Caco-2 (cell line): ENCODE measurements around the gene DOCK2. TPM values are rescaled to one million over a fixed set of nuclear protein-coding genes. Genes with fewer than 3 reads are reported as not detected.

Experiments
- BruUV-seq: library from RNA; stranded (reverse); fragments of 400-500 nt; replicated peaks from 2 replicates; lab custom pipeline; 2021; lab: Mats Ljungman, UMichigan
- CTCF ChIA-PET: fragments of 300-600 bp; sonication (Branson Sonifier 250); formaldehyde crosslinking; loops from one replicate; lab custom pipeline; 2022; ENCODE audit warnings: antibody characterized with exemption; lab: Charles Lee
- POLR2A ChIA-PET: fragments of 300-600 bp; sonication (Branson Sonifier 250); formaldehyde crosslinking; loops from one replicate; lab custom pipeline; 2022; ENCODE audit warnings: antibody characterized with exemption; lab: Charles Lee
- DNase-seq, 2 experiments: peaks; one replicate each; pipeline versions ENCODE4 v3.0.0 to v3.0.0-alpha.2; 2020 to 2022
- H3K27me3 ChIP-seq: replicated peaks from 2 replicates; pipeline ENCODE4 v1.6.0; 2011; ENCODE audit warnings: low read length; ENCODE audit not compliant: control insufficient read depth, insufficient read depth
- H3K36me3 ChIP-seq: 2 replicates; pipeline ENCODE4 v1.5.1; 2011; ENCODE audit warnings: low read length; ENCODE audit not compliant: control insufficient read depth, insufficient read depth
- H3K4me1 ChIP-seq: fragments of 250-450 bp; sonication (Bioruptor Pico); 2 replicates; pipeline ENCODE4 v1.5.1; 2020; ENCODE audit warnings: mild to moderate bottlenecking
- H3K4me3 ChIP-seq: 2 replicates; pipeline ENCODE4 v1.5.1; 2011; ENCODE audit warnings: low read depth, mild to moderate bottlenecking, control low read depth, low read length
- H3K9me3 ChIP-seq: fragments of 250-450 bp; sonication (Bioruptor Pico); 2 replicates; pipeline ENCODE4 v1.5.1; 2020; ENCODE audit warnings: mild to moderate bottlenecking, moderate library complexity
- H3K27ac Mint-ChIP-seq: one replicate; pipeline ENCODE4 v1.8.0; 2022; ENCODE audit warnings: mixed read lengths; ENCODE audit not compliant: unreplicated experiment
- H3K27me3 Mint-ChIP-seq: one replicate; pipeline ENCODE4 v1.8.0; 2022; ENCODE audit warnings: mixed read lengths; ENCODE audit not compliant: insufficient read depth, unreplicated experiment
- H3K36me3 Mint-ChIP-seq: one replicate; pipeline ENCODE4 v1.8.0; 2022; ENCODE audit warnings: mild to moderate bottlenecking, mixed read lengths; ENCODE audit not compliant: insufficient read depth, unreplicated experiment
- H3K4me1 Mint-ChIP-seq: one replicate; pipeline ENCODE4 v1.8.0; 2022; ENCODE audit warnings: low read depth, mixed read lengths; ENCODE audit not compliant: unreplicated experiment
- H3K4me3 Mint-ChIP-seq: one replicate; pipeline ENCODE4 v1.8.0; 2022; ENCODE audit warnings: mild to moderate bottlenecking, moderate library complexity, mixed read lengths; ENCODE audit not compliant: unreplicated experiment
- H3K9me3 Mint-ChIP-seq: one replicate; pipeline ENCODE4 v1.8.0; 2022; ENCODE audit warnings: mixed read lengths; ENCODE audit not compliant: unreplicated experiment
- CTCF ChIP-seq, 2 experiments: fragments of 200-600 bp in 1 of 2; IDR thresholded peaks; 1 replicate in 1 of 2; 2 replicates in 1 of 2; pipeline versions ENCODE4 v1.5.1 to v1.8.0; 2011 to 2022; ENCODE audit warnings: antibody characterized with exemption in 1 of 2, control low read depth in 1 of 2, inconsistent platforms in 1 of 2, low read depth in 1 of 2, low read length in 1 of 2, mild to moderate bottlenecking in 1 of 2, moderate library complexity in 1 of 2; ENCODE audit not compliant: insufficient read depth in 1 of 2, severe bottlenecking in 1 of 2, unreplicated experiment in 1 of 2
- intact Hi-C: fragments of 100-400 bp; cut with micrococcal nuclease; formaldehyde crosslinking; loops from one replicate; pipeline ENCODE4 v1.10.0; 2022; ENCODE audit not compliant: unreplicated experiment
- total RNA-seq: library from RNA; stranded (reverse); gene quantifications from 2 replicates; pipeline ENCODE4 v1.2.3, GENCODE V29; 2022

The DOCK2 gene
- total RNA-seq, 1 experiment from 2014 or later: 0.09 TPM

GRCh38 chr5:169886033-169886432 is 249.0 kb downstream of the DOCK2 start:
- Histone ChIP-seq H3K27me3 (no peaks in the 10 kb centered on the region), H3K9me3 (no peaks in the 10 kb centered on the region), H3K4me3 (no peak overlapping the region), H3K4me1 (no peaks in the 10 kb centered on the region), H3K36me3 (no peaks in the 10 kb centered on the region)
- intact Hi-C loops: no loop called here
- DNase-seq: no peak
- H3K9me3 Mint-ChIP-seq: no peaks in the 10 kb centered on the region
- no peaks in the 10 kb centered on the region for H3K4me1 Mint-ChIP-seq
- ChIA-PET CTCF (no interaction called here), POLR2A (no interaction called here)
- TF ChIP-seq CTCF (IDR thresholded peaks at IDR 0.05; ENCODE audit: insufficient read depth in 1 of 2, low read depth in 1 of 2, low read length in 1 of 2, severe bottlenecking in 1 of 2, unreplicated experiment in 1 of 2): no peak
- no peak overlapping the region for H3K4me3 Mint-ChIP-seq
- H3K27me3 Mint-ChIP-seq: peaks cover 11% of the 10 kb centered on the region
- H3K27ac Mint-ChIP-seq: no peak overlapping the region
- no TSS peak for BruUV-seq
- no peaks in the 10 kb centered on the region for H3K36me3 Mint-ChIP-seq

- no TSS peak for BruUV-seq
- H3K4me3 Mint-ChIP-seq: no peak overlapping the region
- peaks cover 8% of the 10 kb centered on the region for H3K27me3 Mint-ChIP-seq
- no peak overlapping the region for H3K27ac Mint-ChIP-seq
- no peak for DNase-seq
- H3K9me3 Mint-ChIP-seq: no peaks in the 10 kb centered on the region
- H3K4me1 Mint-ChIP-seq: no peaks in the 10 kb centered on the region
- Histone ChIP-seq H3K36me3 (no peaks in the 10 kb centered on the region), H3K4me3 (no peak overlapping the region), H3K27me3 (no peaks in the 10 kb centered on the region), H3K4me1 (no peaks in the 10 kb centered on the region), H3K9me3 (no peaks in the 10 kb centered on the region)
- TF ChIP-seq CTCF (IDR thresholded peaks at IDR 0.05; ENCODE audit: insufficient read depth in 1 of 2, low read depth in 1 of 2, low read length in 1 of 2, severe bottlenecking in 1 of 2, unreplicated experiment in 1 of 2): no peak
- intact Hi-C loops: no loop called here
- POLR2A ChIA-PET: no interaction called here
- CTCF ChIA-PET: no interaction called here
- H3K36me3 Mint-ChIP-seq: no peaks in the 10 kb centered on the region
Measured at GRCh38 chr5:169886677-169887076, 249.6 kb downstream of the DOCK2 start.

- no TSS peak for BruUV-seq
Measured at GRCh38 chr5:169889572-169889971, 252.5 kb downstream of the DOCK2 start.

More at GRCh38 chr5:169889572-169889971, 252.5 kb downstream of the DOCK2 start:
- Histone ChIP-seq H3K4me3 (no peak overlapping the region), H3K36me3 (no peaks in the 10 kb centered on the region), H3K4me1 (no peaks in the 10 kb centered on the region), H3K9me3 (no peaks in the 10 kb centered on the region), H3K27me3 (no peaks in the 10 kb centered on the region; the same call in 1 of the 2 replicates)
- TF ChIP-seq CTCF (IDR thresholded peaks at IDR 0.05; ENCODE audit: insufficient read depth in 1 of 2, low read depth in 1 of 2, low read length in 1 of 2, severe bottlenecking in 1 of 2, unreplicated experiment in 1 of 2): no peak
- intact Hi-C loops: no loop called here
- no peaks in the 10 kb centered on the region for H3K9me3 Mint-ChIP-seq
- POLR2A ChIA-PET: no interaction called here
- CTCF ChIA-PET: no interaction called here
- no peak for DNase-seq
- no peaks in the 10 kb centered on the region for H3K4me1 Mint-ChIP-seq
- peaks cover 9% of the 10 kb centered on the region for H3K27me3 Mint-ChIP-seq
- H3K36me3 Mint-ChIP-seq: no peaks in the 10 kb centered on the region
- no peak overlapping the region for H3K27ac Mint-ChIP-seq
- no peak overlapping the region for H3K4me3 Mint-ChIP-seq
